ENCODE results near the gene KLHL7.

GRCh38 chr7:23075571-23075970 is 30.0 kb upstream of the KLHL7 start:
- TF ChIP-seq CTCF (IDR thresholded peaks at IDR 0.05) (no peak), POLR2AphosphoS5 (IDR thresholded peaks at IDR 0.05; ENCODE audit: low read depth, low read length) (no peak), SIN3A (IDR thresholded peaks at IDR 0.05; ENCODE audit: borderline replicate concordance, insufficient read depth, low read depth, low read length) (no peak)
